HL-60 (cell line): ENCODE results near the gene SYNGR1.
A peak's percentile ranks its signal among the peaks of the same experiment; 100 is the strongest.

Experiments used
- DNase-seq, 2 experiments: peaks; one replicate each; pipeline ENCODE4 v3.0.0-alpha.2; 2010 to 2020; ENCODE audit warnings: low read depth in 1 of 2, low spot score in 1 of 2
- H3K27ac ChIP-seq: fragments of 250-450 bp; sonication (Bioruptor Pico); replicated peaks from 2 replicates; pipeline ENCODE4 v1.5.1; 2020; ENCODE audit warnings: mild to moderate bottlenecking, moderate library complexity
- H3K27me3 ChIP-seq: fragments of 250-450 bp; sonication (Bioruptor Pico); 2 replicates; pipeline ENCODE4 v1.5.1; 2021; ENCODE audit warnings: mild to moderate bottlenecking, moderate library complexity; ENCODE audit not compliant: insufficient read depth, poor library complexity, severe bottlenecking
- H3K4me3 ChIP-seq: replicated peaks from 2 replicates; pipeline ENCODE4 v1.5.1; 2011; ENCODE audit warnings: mild to moderate bottlenecking, control low read depth, low read length; ENCODE audit not compliant: insufficient read depth
- CTCF ChIP-seq: IDR thresholded peaks from one replicate; pipeline ENCODE4 v1.5.1; 2011; ENCODE audit warnings: low read length, control low read depth, inconsistent platforms; ENCODE audit not compliant: insufficient read depth
- GABPA ChIP-seq: IDR thresholded peaks from 2 replicates; pipeline ENCODE4 v1.6.1; 2012; ENCODE audit warnings: low read depth
- POLR2AphosphoS5 ChIP-seq: IDR thresholded peaks from 2 replicates; pipeline ENCODE4 v1.6.1; 2012; ENCODE audit warnings: low read depth
- REST ChIP-seq: IDR thresholded peaks from 2 replicates; pipeline ENCODE4 v1.6.1; 2012; ENCODE audit warnings: low read depth; ENCODE audit not compliant: insufficient replicate concordance
- SPI1 ChIP-seq: IDR thresholded peaks from 2 replicates; pipeline ENCODE4 v1.6.1; 2012; ENCODE audit warnings: low read depth, mild to moderate bottlenecking, borderline replicate concordance

The SYNGR1 gene

GRCh38 chr22:39312410-39312809 lies 37.4 kb upstream of the SYNGR1 start:
- no peak overlapping the region for H3K27ac ChIP-seq
- TF ChIP-seq SPI1: no peak
- TF ChIP-seq POLR2AphosphoS5: peak; percentile 16; the same call in 1 of the 2 replicates
- H3K27me3 ChIP-seq: no peaks in the 10 kb centered on the region
- H3K4me3 ChIP-seq: no peak overlapping the region
- DNase-seq: peak in 1 of 2 experiments; percentile 52

GRCh38 chr22:39313258-39314001 lies 36.4 kb upstream of the SYNGR1 start:
- no peak overlapping the region for H3K27ac ChIP-seq
- no peak for TF ChIP-seq SPI1
- TF ChIP-seq POLR2AphosphoS5: no peak; the same call in 1 of the 2 replicates
- TF ChIP-seq CTCF: no peak
- H3K4me3 ChIP-seq: no peak overlapping the region
- H3K27me3 ChIP-seq: no peaks in the 10 kb centered on the region
- DNase-seq: peak in 1 of 2 experiments; percentile 70

- peak in 1 of 2 experiments; percentile 63 for DNase-seq
- H3K4me3 ChIP-seq: no peak overlapping the region
- H3K27me3 ChIP-seq: no peaks in the 10 kb centered on the region
- no peak overlapping the region for H3K27ac ChIP-seq
- TF ChIP-seq REST: no peak
- TF ChIP-seq CTCF: no peak
- no peak for TF ChIP-seq SPI1
- no peak for TF ChIP-seq GABPA
- TF ChIP-seq POLR2AphosphoS5: no peak; the same call in 1 of the 2 replicates
These were observed 35.4 kb upstream of the SYNGR1 start for GRCh38 chr22:39314251-39314971.

GRCh38 chr22:39315389-39315788 lies 34.4 kb upstream of the SYNGR1 start:
- DNase-seq: peak in 1 of 2 experiments; percentile 56
- no peak overlapping the region for H3K4me3 ChIP-seq

More at GRCh38 chr22:39315389-39315788, 34.4 kb upstream of the SYNGR1 start:
- TF ChIP-seq POLR2AphosphoS5 (peak; percentile 53; the same call in 1 of the 2 replicates), CTCF (no peak)
- H3K27me3 ChIP-seq: no peaks in the 10 kb centered on the region
- H3K27ac ChIP-seq: no peak overlapping the region
